Activated CD4-positive, alpha-beta T cell treated with anti-CD3 and anti-CD28 coated beads, Interleukin-2, amount 50 U/mL, for 4 hours (primary cell): ENCODE data around the gene TM9SF3.
A peak's percentile ranks its signal among the peaks of the same experiment; 100 is the strongest.

ENCODE experiments used
- DNase-seq, 2 experiments: peaks; one replicate each; pipeline ENCODE4 v3.0.0-alpha.2; 2020

TM9SF3 gene

DNA sequence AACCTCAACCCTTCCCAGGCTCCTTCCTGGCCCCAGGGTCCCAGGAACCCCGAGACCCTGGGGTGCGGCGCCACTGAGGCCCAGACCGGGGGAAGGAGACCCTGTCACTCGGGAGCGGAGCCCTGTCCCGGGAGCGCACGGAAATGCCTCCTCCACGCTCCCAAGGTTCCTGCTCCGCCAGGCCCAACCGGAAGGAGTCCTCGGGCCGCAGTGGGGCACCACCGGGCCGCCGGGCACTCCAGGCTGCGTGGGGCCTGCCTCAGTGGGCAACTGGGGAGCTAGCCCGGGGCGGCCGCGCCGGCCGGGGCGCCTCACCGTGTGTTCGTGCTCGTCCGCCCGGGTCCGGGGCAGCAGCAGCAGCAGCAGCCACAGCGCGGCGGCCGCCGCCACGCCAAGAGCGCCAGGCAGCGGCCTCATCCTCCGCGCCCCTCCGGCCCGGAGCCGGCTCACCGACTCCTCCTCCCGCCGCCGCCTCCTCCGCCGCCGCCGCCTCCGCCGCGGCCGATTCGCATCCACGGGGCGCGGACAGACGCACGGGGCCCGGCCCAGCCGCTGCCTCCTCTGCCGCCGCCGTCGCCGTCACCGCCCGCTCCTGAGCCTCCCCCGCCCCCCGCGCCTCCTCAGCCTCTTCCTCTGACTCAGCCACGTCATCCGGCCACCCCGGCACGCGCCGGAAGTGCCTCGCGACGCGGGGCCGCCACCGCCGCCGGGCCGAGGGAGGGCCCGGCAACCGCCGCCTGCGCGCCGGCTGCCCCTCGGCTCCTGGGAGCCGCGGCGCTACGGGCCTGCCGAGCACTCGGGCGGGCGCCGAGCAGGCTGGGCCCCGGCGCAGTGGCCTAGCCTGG lies at the start of gene TM9SF3:
TSS of gene TM9SF3 (minus strand) at position 594 of the 845 bp plus-strand sequence. CDS start at position 417, 177 bp downstream.
- DNase-seq, result peak; percentile 93 to 94

- DNase-seq, result no peak
Observed at GRCh38 chr10:96636551-96636950, 49.7 kb upstream of the TM9SF3 start.

DNA sequence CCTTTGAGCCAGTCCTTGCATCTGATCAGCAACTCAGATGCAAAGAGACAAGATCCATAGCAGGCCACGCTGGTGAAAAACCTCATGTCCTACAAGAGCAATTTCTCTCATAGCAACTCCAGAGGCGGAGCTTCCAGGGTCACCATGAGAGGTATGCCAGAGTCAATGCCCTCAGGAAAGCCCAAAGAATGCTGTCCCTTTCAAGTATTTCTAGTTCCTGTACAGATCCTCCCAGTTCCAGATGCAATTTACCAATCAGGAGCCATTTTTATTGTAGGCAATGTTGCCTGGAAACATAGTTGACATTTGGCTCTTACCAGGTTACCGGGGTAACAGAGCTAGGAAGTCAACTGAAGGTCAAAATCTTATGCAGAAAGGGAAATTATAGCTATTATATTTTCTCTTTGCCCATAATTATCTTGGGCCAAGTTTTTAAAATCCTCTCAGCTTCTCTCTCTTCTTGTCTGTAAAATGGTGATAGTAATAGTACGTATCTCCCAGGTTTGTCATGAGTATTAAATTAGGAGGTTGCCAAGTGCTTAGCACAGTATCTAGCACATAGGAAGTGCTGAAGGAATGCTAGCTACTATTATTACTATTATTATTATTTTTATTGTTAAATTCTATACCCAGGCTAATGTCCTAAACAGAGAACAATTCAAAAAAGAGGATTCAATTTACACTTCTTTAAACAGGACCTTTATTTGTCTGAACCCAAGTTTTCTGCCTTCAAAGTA lies 46.3 kb upstream of the TM9SF3 start:
- no peak for DNase-seq

- DNase-seq, result no peak
Observed at GRCh38 chr10:96627292-96627691, 40.5 kb upstream of the TM9SF3 start.

DNA sequence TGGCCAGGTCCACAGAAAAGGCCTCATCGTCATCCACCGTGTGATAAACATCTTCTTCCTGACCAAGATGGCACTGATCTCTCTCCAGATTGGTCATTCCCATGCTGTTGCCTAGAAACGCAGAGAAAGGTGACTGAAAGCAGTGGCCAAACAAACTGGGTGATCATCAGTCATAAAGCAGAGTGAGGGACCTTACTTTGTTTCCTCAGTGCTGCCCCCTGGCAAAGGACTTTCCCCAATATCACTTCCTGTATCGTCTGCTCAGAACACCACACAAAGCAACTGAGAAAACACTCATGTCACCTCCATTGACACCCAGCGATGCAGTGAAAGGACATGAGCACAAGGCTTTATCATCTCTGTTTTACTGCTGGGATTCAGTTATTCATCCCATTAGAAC lies 40.0 kb upstream of the TM9SF3 start:
- DNase-seq, result peak; percentile 6 to 8

GRCh38 chr10:96625173-96625572 lies 38.4 kb upstream of the TM9SF3 start:
- DNase-seq, result no peak

- DNase-seq, result no peak
Observed at GRCh38 chr10:96622013-96622787, 35.4 kb upstream of the TM9SF3 start.

DNA sequence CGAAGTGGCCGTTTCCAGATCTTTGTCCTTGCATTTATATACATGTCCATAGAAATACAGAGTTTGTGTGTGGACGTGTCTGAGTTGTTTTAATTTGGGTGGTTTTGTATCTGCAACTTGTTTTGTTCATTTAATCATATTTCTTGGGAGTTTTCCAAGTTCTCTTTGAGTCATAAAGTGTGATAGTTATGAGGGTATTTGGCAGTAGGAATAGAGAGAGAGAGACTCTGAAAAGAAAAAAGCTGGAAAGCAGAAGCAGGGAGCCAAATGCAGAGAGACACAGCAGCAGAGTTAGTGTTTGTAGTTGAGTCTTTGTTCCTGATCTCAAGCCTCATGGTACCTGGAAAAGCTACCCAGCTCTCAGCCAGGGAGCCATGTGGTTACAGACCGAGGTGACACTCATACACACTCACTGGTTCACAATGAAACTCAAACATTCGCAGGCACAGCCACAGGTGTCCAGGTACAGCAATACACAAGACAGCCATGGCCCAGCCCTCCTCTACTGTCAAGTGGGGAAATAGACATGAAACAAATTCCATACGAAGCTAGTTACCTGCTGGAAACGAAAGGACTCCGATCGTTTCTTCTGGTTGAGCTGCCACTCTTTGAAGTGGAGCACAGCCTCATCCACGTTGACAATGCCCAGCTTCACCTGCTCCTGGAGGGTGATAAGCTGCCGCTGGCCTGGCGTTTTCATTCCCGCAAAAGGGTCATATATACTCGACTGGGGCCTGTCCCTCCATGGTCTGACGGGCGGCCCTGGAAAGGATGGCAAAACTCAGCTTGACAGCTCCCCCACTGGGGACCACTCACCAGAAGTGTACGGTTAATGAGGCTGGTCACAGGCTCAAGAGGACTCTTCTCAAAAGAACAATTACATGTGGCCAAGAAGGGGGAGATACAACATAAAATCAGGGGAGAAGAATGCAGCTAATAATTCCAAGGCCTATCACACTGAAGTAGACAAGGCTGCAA lies 33.3 kb upstream of the TM9SF3 start:
- no peak for DNase-seq

- DNase-seq, result no peak
Observed at GRCh38 chr10:96619120-96619519, 32.3 kb upstream of the TM9SF3 start.

DNA sequence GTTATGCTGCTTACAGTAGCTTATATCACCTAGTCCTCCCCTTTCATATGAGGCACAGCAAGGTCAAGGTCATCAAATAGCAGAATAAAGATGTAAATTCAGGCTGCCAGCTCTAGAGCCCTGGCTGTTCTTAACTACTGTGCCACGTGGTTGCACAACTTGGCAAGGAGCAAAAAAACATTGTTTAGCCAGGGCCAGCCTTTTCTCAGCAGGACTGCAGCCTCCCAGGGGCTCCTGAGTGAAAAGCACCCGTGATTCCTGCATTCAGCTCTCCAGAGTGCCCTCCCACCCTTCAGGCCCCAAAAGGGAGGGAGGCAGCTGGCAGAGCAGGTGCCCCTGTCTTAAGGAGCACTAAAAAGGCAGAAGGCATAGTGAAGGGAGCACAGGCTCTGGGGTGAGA lies 31.8 kb upstream of the TM9SF3 start:
- DNase-seq, result no peak

- DNase-seq, result no peak
Observed at GRCh38 chr10:96616961-96617360, 30.1 kb upstream of the TM9SF3 start.

GRCh38 chr10:96614515-96614914 lies 27.7 kb upstream of the TM9SF3 start:
- DNase-seq, result no peak

DNA sequence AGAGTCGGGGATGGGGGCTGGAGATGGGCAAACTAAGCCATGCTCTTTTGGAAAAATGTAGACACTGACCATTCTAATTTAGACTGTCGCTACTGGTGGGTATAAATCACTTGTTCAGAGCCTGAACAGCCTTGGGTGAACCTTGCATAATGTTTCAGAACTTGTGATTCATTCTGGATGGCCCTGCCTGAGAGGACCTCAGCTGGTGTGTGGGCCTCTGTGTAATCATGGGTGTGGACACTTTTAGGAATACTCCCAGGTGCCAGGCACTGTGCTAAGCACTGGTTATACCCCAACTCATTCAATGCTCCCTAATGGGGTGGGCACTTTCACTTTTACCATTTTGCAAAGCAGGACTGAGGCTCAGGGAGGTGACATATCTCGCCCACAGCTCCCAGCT lies 26.8 kb upstream of the TM9SF3 start:
- no peak for DNase-seq

DNA sequence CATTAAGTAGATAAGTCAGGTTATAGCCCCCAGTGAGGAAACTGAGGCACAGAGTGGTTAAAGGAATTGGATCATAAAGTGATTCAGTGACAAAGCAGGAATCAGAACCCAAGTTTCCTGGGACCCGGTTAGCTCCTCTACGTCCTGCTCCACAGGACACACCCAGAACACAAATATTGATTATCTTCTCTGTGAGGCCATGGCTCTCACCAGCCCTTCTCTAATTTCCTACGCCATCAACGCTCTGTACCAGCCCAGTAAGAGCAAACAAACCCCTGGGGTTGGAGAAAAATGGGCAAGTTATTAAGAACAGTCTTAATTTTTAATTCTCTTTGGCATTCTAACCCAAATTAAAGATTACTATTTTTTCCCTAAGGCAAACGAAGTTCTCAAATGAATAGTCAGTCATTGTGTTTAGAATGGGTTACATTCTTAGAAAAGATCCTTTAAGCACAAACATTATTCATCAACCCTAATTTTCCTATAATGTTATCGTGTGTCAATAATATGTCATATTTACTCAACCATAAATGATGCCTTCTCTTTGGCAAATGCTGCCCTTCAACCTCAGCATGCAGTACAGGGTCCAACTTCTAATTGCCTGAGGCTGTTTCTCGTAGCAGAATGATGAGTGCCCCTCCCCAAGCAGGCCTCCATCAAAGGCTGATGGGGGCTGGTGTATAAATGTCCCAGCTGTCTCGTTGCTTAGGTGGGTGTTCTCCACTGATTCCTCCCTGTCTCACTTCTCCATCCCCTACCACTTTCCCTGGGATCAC lies 25.4 kb upstream of the TM9SF3 start:
- DNase-seq, result no peak

DNA sequence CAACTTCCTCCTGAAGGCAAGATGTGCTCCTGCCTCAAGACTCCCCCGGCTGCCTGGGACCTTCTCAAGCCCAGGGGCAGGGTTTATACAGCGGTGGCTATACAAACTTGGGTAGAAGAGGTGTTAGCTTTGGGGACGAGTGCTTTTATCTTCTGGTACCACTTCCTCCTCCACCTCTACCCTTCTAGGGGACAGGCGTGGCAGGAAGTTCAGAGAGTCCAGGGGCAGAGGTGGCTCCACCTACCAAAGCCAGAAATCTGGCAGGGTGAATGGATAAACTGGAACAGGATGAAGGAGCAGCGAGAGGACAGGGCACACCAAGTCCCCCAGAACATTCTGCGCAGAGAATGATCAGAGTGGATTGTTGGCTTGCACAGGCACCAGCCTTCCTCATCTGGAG lies 24.0 kb upstream of the TM9SF3 start:
- DNase-seq, result no peak

DNA sequence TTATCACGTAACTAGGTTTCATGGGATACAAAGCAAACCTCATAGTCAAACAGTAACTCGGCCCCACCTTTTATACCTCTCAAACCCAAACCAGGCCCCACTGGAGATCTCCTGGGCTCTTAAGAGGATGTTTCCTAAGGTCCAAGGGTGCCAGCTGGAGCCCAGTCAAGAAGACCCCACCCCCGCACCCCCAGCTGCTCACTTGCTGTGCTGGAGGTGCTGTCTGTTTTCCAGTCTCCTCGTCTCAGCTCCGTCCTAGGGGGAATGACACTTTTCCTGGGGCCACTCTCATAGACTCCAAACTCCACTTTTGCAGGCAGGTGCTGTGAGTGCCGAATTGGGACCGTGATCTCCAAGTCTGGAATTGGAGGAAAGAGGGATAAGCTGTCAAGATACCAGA lies 22.7 kb upstream of the TM9SF3 start:
- no peak for DNase-seq

- no peak for DNase-seq
Observed at GRCh38 chr10:96608805-96609204, 22.0 kb upstream of the TM9SF3 start.

DNA sequence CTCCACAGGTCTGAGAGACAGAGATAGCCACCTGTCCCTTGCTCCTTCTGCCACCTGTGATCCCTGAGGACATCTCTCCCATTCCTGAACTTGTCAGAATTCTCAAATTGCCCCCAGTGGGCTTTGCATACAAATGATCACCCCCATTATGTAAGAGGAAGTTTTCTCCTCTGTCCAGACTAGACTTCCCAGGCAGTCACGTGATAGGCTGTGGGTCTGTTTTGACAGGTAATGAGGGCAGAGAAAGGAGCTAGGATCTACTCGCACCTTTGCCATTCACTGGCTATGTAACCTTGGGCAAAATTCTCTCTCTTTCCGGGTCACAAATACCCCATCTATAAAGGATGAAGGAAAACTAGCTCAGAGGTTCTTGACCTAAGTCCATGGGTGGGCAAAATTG lies 21.4 kb upstream of the TM9SF3 start:
- no peak for DNase-seq

DNA sequence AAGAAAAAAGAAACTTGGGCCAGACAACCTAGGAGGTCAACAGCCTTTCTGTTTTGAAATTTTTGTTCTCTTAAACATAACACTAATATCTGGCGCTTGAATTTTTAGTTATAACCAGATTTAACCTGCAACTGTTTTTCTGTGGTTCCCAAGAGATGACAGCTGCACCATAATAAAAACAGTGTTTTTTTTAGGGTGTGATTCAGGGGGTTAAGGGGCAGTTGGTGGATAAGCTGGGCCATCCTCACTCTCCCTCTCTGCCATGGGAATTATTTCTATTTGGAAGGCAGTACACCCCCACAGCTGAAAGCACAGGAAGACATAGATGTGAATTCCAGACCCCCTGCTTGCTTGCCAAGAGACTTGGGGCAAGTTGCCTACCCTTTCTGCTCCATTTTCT lies 20.1 kb upstream of the TM9SF3 start:
- DNase-seq, result no peak

- DNase-seq, result no peak
Observed at GRCh38 chr10:96606216-96606615, 19.4 kb upstream of the TM9SF3 start.

DNA sequence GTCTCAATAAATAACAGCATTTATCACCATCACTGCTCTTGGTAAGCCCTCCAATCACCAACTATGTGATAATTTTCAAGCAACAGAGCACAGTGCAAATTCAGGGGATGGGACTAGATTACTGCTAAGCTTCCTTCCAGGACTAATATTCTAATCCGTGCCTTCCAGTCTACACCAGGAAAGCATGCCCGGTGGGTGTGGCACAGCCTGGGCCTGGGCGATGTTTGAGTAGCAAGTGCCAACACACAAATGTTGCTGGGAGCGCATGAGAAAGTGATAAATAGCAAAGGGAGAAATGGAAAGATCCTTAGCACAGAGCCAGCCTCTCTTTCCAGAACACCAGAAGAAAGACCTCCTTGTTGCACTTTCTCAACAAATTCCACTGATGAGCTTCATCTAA lies 13.5 kb upstream of the TM9SF3 start:
- DNase-seq, result no peak
